Measurements from ENCODE around the gene GNAZ.

GNAZ gene

DNA sequence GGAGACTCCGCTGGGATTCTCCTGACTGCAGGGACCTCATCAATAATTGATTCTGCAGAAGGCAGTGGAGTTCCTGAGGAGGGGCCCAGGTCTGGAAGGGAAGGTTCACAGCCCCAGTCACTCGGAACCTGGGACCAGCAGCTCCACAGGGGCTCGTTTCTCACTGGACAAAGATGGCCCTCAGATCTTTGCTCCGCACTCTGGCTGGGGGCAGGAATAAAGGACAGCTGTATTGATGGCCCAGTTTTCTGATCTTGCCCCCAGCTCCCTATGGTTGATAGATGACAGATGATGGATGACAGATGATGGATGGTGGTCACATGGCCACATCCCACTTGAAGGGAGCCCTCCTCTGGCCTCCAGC, 98.7 kb downstream of the GNAZ start:
- no peak overlapping the region for H3K4me3 Mint-ChIP-seq
- H3K36me3 Mint-ChIP-seq (ENCODE audit: low read depth) = no peaks in the 10 kb centered on the region
- no peaks in the 10 kb centered on the region for H3K27me3 Mint-ChIP-seq
- H3K4me1 Mint-ChIP-seq (ENCODE audit: low read depth) = no peaks in the 10 kb centered on the region
- no peaks in the 10 kb centered on the region for H3K9me3 Mint-ChIP-seq
- no peak overlapping the region for H3K27ac Mint-ChIP-seq

All from stimulated activated naive CD8-positive, alpha-beta T cell treated with anti-CD3 and anti-CD28 coated beads, Interleukin-15, Interleukin-2, amounts not matched to agents 100 ng/mL and 50 ng/mL, for 24 hours (primary cell).